Measurements from ENCODE around the gene PEX14.

GRCh38 chr1:10556430-10557005 lies 81.8 kb downstream of the PEX14 start:
- TF ChIP-seq CTCF (IDR thresholded peaks at IDR 0.05 in 2 of 3, conservative IDR thresholded peaks at IDR 0.05 in 1 of 3; ENCODE audit: borderline replicate concordance in 1 of 3, insufficient read depth in 1 of 3, low read depth in 2 of 3, low read length in 2 of 3) (no peak), REST (IDR thresholded peaks at IDR 0.05; ENCODE audit: low read depth) (no peak), POLR2A (IDR thresholded peaks at IDR 0.05; ENCODE audit: borderline replicate concordance, extremely low read depth, insufficient read depth, insufficient read length) (no peak), EZH2 (IDR thresholded peaks at IDR 0.05) (no peak), EZH2phosphoT487 (IDR thresholded peaks at IDR 0.05; ENCODE audit: borderline replicate concordance) (no peak), YY1 (IDR thresholded peaks at IDR 0.05; ENCODE audit: extremely low read depth, insufficient replicate concordance, low read depth, low read length) (no peak)
